Measurements from ENCODE around the gene COX8C.

Gene COX8C

DNA sequence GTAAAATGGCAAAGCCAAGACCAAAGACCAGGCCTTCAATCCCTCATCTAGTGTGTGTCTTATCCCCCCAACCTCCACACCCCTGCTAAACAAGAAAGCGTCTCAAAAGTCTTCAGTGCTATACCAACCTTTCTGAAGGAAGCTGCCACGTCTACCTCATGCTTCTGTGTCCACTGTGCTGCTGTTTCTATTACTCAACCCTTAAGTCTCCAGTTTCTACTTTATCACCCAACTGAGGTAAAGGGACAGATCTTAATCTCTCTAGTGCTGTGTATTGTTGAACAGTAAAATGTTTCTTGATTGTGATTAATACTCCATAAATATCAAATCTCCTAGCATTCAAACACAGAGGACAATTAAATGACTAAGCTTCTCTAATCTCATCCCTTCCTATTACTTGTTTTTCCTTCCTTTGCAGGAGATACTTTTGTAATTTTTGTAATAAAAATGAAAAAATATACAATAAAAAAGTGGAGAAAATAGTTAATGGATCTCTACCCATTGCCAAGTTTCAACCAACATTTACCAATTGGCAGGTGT lies 37.5 kb upstream of the COX8C start:
- H3K27me3 Mint-ChIP-seq (ENCODE audit: low read depth) = no peaks in the 10 kb centered on the region
- H3K9me3 Mint-ChIP-seq = no peaks in the 10 kb centered on the region
- TF ChIP-seq, protein P1, sequence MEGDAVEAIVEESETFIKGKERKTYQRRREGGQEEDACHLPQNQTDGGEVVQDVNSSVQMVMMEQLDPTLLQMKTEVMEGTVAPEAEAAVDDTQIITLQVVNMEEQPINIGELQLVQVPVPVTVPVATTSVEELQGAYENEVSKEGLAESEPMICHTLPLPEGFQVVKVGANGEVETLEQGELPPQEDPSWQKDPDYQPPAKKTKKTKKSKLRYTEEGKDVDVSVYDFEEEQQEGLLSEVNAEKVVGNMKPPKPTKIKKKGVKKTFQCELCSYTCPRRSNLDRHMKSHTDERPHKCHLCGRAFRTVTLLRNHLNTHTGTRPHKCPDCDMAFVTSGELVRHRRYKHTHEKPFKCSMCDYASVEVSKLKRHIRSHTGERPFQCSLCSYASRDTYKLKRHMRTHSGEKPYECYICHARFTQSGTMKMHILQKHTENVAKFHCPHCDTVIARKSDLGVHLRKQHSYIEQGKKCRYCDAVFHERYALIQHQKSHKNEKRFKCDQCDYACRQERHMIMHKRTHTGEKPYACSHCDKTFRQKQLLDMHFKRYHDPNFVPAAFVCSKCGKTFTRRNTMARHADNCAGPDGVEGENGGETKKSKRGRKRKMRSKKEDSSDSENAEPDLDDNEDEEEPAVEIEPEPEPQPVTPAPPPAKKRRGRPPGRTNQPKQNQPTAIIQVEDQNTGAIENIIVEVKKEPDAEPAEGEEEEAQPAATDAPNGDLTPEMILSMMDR (IDR thresholded peaks at IDR 0.05; ENCODE audit: unreplicated experiment in 3 of 3) = no peak
- no peak overlapping the region for H3K4me3 Mint-ChIP-seq
- H3K27ac Mint-ChIP-seq = peak overlapping the region; percentile 1 to 51 (median 9)
- H3K36me3 Mint-ChIP-seq (ENCODE audit: low read depth) = no peaks in the 10 kb centered on the region
- H3K4me1 Mint-ChIP-seq = peaks cover 21% of the 10 kb centered on the region

DNA sequence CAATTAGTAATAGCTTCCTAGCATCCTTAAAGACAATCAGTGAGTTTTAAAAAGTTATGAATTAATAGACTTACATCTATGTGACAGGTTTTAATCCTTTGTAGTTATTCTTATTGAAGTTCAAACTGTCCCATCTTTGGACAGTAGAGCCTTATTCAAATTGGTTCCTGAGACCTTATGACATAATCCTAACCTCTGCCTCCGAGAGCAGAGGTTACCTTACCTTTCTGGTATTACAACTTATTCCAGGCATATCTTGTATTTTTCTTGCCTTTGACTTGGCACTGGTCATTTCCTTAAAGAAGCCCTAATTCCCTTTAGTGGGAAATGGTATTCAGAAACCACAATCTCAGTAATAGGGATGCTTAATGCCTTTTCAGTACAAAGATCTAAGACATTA lies 35.9 kb upstream of the COX8C start:
- Mint-ChIP-seq H3K4me3 (no peak overlapping the region), H3K27me3 (ENCODE audit: low read depth) (no peaks in the 10 kb centered on the region), H3K4me1 (peaks cover 13% of the 10 kb centered on the region), H3K27ac (no peak overlapping the region), H3K9me3 (no peaks in the 10 kb centered on the region), H3K36me3 (ENCODE audit: low read depth) (no peaks in the 10 kb centered on the region)
- TF ChIP-seq, protein P1 (IDR thresholded peaks at IDR 0.05; ENCODE audit: unreplicated experiment in 3 of 3) = no peak

DNA sequence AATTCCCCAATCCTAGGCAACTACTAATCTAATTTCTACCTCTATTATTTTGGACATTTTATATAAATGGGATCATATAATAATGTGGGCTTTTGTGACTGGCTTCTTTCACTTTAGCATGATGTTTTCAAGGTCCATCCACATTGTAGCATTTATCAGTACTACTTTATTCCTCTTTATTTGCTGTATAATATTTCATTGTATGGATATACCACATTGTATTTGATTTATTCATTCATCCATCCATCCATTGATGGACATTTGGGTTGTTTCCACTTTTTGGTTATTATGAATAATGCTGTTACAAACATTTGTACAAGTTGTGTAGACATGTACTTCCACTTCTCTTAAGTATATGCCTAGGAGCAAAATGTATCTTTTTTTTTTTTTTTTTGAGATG lies 31.4 kb upstream of the COX8C start:
- Mint-ChIP-seq H3K27me3 (ENCODE audit: low read depth) (no peaks in the 10 kb centered on the region), H3K27ac (no peak overlapping the region), H3K36me3 (ENCODE audit: low read depth) (peaks cover 5% of the 10 kb centered on the region), H3K4me3 (no peak overlapping the region), H3K9me3 (no peaks in the 10 kb centered on the region), H3K4me1 (peaks cover 32% of the 10 kb centered on the region)
- TF ChIP-seq, protein P1 (IDR thresholded peaks at IDR 0.05; ENCODE audit: unreplicated experiment in 3 of 3) = no peak

DNA sequence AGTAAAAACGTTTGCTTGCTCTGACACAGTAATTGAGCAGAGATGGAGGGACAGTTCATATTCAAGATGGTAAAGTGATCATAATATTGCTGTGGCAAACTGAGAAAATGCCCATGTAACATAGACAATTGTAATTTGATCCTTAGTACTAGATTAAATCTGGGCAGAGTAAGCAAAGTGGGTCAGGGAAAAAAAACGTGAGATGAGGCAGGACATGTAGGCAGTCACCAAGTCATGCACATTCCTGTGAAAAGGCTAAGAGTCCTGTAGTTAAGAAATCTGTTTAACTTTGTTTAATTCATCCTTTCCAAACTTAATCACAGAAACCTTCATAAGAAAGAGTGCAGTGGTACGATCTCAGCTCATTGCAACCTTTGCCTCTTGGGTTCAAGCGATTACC lies 30.3 kb upstream of the COX8C start:
- Mint-ChIP-seq H3K27me3 (ENCODE audit: low read depth) (no peaks in the 10 kb centered on the region), H3K4me1 (peaks cover 32% of the 10 kb centered on the region), H3K4me3 (no peak overlapping the region)

DNA sequence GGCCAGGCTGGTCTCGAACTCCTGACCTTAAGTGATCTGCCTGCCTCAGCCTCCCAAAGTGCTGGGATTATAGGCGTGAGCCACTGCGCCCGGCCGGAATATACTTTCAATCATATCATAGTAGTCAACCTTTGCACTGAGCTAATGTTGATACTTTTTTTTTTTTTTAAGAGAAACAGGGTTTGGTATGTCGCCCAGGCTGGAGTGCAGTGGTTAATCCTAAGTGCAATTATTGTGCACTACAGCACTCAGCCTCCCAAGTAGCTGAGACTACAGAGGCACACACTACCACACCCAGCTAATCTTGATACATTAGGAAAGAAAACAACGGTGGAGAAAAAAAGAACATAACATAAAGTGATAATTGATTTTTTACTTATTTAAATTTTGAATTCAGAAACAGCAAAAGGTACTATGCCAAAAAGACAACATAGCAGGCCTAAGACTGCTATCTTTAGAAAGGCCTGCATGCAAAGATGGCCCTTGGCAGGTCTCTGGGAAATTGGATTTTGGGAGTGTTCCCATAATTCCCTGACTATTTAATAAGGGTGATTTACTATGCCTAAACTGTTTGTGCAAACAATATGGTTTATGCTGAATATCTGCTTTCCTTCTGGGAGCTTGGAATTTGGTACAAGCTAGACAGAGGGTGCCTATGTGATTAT lies 29.6 kb upstream of the COX8C start:
- TF ChIP-seq, protein P1 (IDR thresholded peaks at IDR 0.05; ENCODE audit: unreplicated experiment in 3 of 3) = no peak
- Mint-ChIP-seq H3K36me3 (ENCODE audit: low read depth) (peaks cover 5% of the 10 kb centered on the region), H3K27me3 (ENCODE audit: low read depth) (no peaks in the 10 kb centered on the region), H3K4me3 (no peak overlapping the region), H3K27ac (peak overlapping the region; percentile 4 to 79 (median 51)), H3K4me1 (peaks cover 32% of the 10 kb centered on the region), H3K9me3 (no peaks in the 10 kb centered on the region)

More for the DNA sequence above, 30.3 kb upstream of the COX8C start:
- Mint-ChIP-seq H3K36me3 (ENCODE audit: low read depth) (peaks cover 5% of the 10 kb centered on the region), H3K27ac (peak overlapping the region in 1 of 3 experiments; percentile 15), H3K9me3 (no peaks in the 10 kb centered on the region)
- TF ChIP-seq, protein P1 (IDR thresholded peaks at IDR 0.05; ENCODE audit: unreplicated experiment in 3 of 3) = no peak

Measured in nephron (organoid).